IPS DF 4.7 (cell line): ENCODE measurements around the gene IRF9.
"Not testable (repeated sequence)": the region's sequence is repeated elsewhere in the genome, so short reads cannot be mapped to it uniquely, and the experiment has no call there.

ENCODE experiments used
- DNase-seq: peaks from one replicate; pipeline ENCODE4 v3.0.0-alpha.2; 2013; ENCODE audit warnings: low spot score; ENCODE audit errors: extremely low read depth

IRF9 gene

DNA sequence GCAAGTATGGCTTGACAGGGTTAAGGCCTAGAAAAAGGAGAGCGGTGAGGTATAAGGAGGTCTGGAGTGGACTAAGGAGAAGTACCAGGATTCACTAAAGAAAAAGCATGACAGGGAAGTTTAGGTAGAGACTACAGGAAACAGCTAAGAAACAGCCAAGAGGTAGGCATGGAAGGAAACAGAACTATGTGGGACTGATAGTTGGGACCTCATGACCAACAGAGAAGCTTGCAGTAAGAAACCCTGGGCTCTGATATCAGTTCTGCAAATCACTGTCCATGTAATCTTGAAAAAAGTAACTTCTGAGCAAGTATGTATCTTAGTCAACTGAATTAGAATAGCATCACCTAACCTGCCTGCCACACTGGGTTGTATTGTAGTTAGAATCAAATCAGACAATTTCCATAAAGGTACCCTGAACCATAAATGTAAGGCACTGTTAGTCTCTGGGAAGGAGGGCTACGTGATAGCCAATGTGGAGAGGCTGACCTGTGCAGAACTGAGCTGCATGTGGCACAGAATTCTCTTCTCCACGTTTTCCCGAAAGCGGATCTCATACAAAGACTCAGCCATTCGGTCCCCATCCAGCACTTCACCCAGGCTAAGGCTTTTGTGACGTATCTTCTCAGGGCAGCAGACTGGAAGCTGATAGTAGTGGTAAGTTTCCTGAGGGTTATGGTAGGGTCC lies 33.3 kb downstream of the IRF9 start:
- no peak for DNase-seq

GRCh38 chr14:24194873-24195185 lies 33.8 kb downstream of the IRF9 start:
- DNase-seq: no peak

DNA sequence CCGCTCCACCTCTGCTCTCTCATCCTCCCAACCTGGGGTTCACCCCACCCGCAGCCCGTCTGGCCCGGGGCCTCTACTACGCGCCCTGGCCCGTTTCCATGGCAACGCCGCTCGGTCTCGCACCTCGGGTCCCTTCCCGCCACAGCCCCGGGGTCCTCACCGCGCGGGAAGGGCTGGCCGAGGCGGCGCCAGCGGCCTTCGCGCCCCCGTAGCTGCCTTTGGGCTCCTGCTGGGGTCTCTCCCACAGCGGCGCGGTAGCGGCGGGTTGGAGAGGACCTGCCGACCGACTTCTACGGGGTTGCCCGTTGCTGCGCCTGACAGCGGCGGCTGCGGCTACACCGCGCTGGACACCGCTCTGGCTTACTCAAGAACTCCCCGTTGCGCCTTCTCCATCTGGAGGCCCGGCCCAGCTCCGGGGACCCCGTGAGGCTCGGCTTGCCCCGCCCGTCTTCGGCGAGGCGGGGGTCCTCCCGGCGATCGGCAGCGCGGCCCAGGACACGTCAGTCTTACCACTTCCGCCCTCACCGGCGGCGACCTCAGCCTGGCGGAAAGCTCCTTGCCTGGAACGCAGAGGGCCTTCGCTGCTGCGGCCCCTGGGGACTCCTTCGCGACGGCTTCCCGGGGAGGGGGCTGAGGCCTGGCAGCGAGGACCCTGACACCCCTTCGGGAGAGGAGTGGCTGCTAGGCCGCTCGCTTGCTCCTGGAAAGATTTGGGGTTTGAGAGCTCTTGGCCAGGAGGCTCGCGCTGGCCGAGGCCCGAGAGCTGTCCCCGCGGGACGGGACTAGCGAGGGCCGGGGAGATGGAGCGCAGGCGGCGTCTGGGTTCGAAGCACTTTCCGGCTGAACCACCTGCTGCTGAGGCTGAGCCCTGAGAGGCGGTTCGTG lies 34.4 kb downstream of the IRF9 start, which contains the start of gene TM9SF1:
Gene TM9SF1 (minus strand): TSS at position 256 of the 885 bp plus-strand sequence. CDS start 422 bp downstream, outside the sequence.
- no peak for DNase-seq

DNA sequence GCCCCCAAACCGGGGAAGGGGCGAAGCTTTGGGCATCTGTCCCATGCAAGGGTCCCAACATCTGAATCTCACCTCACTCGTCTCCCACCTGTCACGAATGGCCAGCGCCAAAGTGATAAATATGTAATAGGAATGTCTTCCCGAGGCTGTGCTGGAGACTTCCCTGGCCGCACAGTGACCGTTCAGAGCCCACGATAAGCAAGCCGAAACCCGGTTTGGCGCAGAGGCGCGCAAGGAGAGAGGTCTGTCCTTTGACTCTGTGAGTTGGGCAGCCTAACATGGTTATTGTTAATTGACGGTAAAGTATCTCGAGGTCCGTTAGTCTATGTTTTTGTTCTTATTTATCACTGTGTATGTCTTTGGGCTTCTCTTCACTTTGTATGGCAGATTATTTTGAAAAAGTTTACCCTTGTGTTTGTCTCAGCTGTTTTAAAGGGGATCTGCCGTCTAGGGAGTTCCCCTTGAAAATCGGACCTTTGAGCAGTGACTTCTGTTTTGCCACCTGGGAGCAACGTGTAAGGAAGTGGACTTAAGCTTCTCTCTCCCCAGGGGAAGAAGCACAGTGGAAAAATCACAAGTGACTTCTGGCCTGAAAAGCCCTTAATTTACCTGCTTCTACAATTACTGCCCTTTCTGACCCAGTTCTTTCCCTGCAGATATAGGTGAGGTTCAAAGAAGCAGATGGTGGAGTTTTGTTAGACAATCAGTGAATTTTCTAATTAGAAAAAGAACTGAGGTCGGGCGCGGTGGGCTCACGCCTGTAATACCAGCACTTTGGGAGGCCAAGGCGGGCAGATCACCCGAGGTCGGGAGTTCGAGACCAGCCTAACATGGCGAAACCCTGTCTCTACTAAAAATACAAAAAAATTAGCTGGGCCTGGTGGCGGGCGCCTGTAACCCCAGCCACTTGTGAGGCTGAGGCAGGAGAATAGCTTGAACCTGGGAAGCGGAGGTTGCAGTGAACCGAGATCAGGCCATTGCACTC lies 35.3 kb downstream of the IRF9 start:
- DNase-seq: no peak

- DNase-seq: no peak
These were observed 36.0 kb downstream of the IRF9 start for GRCh38 chr14:24197056-24197450.

DNA sequence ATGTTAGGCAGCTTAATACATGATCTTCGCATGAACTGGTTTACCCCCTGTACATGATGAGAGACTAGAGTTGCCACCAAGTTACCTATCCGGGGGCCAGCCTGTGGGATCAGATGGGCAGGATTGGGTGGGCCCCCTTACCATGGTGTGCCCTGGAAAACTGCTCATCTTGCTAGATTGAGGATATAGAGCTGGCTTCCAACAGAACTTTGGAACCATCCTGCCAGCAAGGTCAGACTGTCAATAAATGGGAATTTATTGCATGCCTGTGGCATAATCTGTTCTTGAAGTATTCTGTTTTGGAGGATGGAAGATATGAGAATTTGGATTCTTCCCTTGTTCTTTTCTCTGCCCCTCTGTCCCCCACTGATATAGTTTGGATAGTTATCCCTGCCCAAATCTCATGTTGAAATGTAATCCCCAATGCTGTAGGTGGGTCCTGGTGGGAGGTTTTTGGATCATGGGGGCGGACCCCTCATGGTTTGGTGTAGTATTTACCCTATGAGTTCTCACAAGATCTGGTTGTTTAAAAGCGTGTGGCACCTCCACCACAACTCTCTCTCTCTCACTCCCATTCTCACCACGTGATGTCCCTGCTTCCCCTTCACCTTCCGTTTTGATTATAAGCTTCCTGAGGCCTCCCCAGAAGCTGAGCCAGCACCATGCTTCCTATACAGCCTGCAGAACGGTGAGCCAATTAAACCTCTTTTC lies 37.9 kb downstream of the IRF9 start:
- no peak for DNase-seq

DNA sequence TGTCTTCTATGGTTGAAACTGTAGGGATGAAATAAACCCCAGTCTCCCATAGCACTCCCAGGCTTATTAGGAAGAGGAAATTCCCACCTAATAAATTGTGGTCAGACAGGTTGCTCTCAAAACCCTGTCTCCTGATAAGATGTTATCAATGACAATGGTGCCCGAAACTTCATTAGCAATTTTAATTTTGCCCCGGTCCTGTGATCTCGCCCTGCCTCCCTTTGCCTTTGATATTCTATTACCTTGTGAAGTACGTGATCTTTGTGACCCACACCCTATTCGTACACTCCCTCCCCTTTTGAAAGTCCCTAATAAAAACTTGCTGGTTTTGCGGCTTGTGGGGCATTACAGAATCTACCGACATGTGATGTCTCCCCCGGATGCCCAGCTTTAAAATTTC lies 41.5 kb downstream of the IRF9 start:
- not testable (repeated sequence) for DNase-seq

- DNase-seq: not testable (repeated sequence)
These were observed 42.3 kb downstream of the IRF9 start for GRCh38 chr14:24203249-24203886.

DNA sequence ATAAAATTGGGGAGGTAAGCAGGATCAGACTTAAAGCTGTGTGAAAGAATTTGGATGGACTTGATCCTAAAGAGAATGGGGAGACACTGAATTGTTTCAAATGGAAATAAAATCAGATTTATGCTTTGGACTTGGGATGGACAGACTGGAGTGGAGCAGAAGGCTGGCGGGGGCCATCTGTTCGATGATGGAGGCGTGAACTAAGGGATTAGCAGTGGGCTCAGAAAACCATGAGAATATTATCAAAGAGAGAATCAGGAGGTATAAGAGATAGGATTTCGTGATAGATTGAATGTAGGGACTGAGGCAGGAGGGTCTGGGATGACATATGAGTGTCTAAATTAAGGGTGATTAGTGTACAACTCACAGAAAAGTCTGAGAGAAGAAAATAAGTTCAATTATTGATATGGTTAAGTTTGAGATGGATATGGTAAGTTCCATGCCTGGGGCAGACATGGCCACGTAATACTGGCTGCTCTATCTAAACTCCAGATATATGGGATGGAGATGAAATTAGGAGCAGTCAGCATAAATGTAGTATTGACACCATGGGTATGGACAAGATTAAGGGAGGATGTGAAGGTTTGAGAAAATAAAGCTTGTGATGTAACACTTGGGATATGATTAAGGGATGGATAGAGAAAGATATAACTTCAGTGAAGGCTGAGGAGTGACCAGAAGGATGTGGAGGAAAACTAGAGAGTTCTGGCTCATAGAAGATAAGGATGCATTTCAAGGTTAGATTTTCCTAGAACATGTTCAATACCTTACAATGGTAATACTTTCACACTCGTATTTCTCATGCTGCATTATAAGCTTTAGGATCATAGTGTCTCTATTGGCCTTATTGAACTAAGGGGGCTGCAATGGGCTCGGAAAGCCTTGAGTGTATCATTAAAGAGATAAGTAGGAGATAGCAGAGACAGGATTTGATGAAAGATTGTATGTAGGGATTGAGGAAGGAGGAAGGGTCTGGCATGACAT lies 43.4 kb downstream of the IRF9 start:
- no peak for DNase-seq

- no peak for DNase-seq
These were observed 45.4 kb downstream of the IRF9 start for GRCh38 chr14:24206260-24207103.

DNA sequence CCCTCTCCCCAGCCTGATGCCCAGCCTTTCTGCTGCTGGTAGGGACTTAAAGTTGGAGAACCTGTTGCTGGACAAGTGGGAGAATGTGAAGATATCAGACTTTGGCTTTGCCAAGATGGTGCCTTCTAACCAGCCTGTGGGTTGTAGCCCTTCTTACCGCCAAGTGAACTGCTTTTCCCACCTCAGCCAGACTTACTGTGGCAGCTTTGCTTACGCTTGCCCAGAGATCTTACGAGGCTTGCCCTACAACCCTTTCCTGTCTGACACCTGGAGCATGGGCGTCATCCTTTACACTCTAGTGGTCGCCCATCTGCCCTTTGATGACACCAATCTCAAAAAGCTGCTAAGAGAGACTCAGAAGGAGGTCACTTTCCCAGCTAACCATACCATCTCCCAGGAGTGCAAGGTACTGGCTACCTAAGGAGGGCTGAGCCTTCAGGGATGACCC lies 46.1 kb downstream of the IRF9 start:
- DNase-seq: no peak

DNA sequence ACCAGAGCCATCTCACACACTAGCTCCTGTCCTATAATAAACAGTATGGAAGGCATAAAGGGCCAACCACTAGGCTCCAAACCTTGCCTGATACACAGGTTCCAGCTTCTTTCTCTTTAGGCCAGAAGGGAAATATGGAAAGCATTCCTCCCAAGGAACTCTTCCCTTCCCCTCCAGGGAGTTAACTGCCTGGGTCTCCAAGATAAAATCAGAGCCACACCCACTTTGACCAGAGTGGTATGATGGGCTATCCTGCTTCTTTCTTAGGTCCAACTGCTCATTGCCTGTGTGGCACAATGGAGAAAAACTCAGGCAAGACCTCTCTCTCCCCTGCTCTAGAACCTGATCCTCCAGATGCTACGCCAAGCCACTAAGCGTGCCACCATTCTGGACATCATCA lies 46.6 kb downstream of the IRF9 start:
- DNase-seq: no peak

DNA sequence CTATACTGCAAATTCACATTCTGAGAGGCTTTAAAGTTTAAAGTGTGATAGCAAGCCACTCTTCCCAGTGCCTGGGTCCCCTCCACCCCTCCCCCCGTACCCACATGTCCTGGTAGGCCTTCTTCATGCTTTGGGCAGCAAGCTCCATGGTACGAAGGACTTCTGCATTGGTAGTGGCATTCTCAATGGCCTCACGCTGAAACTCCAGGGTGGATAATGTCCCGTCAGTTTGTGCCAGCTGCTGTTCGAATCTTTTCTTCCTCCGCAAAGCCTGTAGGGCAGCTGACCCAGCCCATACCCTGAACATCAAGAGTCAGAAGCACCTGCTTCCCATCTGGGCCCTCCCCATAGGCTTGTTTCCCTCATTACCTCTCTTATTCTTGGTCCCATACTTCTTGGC lies 50.2 kb downstream of the IRF9 start:
- DNase-seq: no peak

- peak; percentile 94 for DNase-seq
These were observed 52.1 kb downstream of the IRF9 start, which contains the start of gene CHMP4A for GRCh38 chr14:24212924-24213865. TSS of gene CHMP4A (minus strand) at chr14:24213488. CDS start at chr14:24213439, 49 bp downstream.

DNA sequence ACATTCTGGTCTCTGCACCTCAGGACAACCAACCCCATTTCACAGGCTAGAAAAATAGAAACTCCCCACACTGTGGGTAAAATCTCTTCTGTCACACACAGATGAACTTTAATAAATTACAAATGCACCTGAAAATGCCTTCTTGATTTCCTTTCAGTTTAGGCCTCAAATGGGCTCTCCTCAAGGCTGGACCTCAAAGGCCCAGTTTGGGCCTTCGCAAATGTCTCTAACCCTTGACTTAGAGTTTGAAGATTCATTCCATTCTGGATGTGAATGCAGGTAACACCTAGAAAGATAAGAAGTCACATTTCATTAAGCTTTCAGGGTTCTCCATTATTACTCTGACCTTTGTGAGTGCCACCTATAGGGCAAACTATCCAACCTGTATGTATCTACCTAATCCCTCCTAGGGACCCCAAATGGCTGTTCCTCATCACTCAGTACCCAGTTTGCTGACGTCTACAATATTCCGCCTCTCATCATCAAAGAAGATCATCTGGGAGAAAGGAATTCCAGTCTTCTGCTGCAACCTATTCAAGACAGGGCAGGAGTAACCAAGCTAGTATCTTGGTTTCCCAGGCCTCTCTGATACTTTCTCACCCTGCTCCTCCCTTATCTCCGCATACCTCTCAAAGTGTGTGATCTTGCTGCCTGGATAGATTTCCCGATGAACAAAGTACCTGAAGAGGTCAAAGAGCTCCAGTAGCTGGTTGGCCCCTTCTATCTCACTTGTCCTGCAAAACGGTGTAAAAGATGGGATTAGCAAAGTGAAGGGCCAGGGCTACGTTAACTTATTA lies 53.0 kb downstream of the IRF9 start:
- no peak for DNase-seq
